GM19395 (cell line): ENCODE measurements around the gene IFNL2.
"Not testable (repeated sequence)": the region's sequence is repeated elsewhere in the genome, so short reads cannot be mapped to it uniquely, and the experiment has no call there.

Source experiments
- ATAC-seq: cut with Tn5 transposase; IDR thresholded peaks from one replicate; pipeline ENCODE4 v1.9.1; 2021; ENCODE audit warnings: mild to moderate bottlenecking, moderate library complexity; ENCODE audit not compliant: unreplicated experiment

IFNL2 gene

DNA sequence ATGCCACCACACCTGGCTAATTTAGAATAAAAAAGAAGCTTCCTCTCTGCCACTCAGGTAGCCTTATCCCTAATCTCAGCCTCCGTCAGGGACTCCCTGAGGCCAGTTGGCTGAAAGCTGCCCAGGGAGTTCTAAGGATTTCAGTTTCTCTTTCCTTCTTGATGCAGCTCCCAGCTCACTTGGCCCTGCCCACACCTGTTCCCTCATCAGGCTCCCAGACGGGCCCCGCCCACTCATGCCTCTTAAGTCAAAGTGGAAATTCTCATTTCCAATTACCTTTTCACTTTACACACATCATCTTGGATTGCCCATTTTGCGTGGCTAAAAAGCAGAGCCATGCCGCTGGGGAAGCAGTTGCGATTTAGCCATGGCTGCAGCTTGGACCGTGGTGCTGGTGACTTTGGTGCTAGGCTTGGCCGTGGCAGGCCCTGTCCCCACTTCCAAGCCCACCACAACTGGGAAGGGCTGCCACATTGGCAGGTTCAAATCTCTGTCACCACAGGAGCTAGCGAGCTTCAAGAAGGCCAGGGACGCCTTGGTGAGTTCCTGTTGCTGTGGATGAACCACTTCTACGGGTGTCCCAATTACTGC is 28.0 kb downstream of the IFNL2 start, which contains the start of gene IFNL1:
TSS of gene IFNL1 (plus strand) at position 353 of the 591 bp plus-strand sequence. CDS start at position 368, 15 bp downstream.
- ATAC-seq: no peak

DNA sequence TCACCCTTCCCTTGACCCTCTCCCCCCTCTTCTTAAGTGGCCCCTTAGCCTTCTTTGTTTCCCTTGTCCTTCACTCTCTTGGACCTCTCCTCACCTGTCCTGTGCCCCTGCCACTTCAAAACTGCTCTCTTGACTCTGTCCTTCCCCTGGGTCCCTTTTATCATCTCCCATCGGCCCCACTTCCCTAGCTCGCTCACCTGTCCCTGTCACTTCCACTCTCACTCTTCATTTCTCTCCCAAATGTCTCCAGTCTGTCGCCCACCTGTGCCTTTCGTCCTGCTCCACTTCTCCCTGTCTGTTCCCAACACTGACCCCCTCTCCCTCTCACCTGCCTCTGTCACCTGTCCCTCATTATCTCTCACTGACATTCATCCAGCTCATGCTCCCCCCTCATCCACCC is 28.7 kb downstream of the IFNL2 start:
- ATAC-seq: no peak

DNA sequence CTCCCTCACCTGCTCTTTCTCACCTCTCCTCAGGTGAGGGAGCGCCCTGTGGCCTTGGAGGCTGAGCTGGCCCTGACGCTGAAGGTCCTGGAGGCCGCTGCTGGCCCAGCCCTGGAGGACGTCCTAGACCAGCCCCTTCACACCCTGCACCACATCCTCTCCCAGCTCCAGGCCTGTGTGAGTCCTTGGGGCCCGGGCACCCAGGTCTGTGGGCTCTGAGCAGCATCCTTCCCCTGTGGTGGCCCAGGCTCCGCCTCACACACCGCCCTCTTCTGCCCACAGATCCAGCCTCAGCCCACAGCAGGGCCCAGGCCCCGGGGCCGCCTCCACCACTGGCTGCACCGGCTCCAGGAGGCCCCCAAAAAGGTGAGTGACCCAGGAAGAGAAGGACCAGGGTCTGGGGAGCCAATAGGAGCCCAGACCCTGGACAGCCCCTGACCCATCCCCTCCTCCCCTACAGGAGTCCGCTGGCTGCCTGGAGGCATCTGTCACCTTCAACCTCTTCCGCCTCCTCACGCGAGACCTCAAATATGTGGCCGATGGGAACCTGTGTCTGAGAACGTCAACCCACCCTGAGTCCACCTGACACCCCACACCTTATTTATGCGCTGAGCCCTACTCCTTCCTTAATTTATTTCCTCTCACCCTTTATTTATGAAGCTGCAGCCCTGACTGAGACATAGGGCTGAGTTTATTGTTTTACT is 29.9 kb downstream of the IFNL2 start:
- no peak for ATAC-seq

DNA sequence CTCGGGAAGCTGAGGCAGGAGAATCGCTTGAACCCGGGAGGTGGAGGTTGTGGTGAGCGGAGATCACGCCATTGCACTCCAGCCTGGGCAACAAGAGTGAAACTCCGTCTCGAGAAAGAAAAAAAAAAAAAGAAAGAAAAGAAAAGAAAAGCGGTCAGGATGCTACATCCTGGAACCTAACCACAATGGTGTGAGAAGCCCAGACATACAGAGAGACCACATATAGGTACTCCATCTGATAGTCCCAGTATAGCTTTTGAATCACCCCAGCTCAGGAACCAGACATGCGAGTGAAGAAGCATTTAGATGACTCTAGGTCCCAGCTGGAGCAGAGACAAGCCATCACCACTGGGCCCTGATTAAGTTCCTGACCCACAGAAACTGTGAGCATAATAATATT is 31.2 kb downstream of the IFNL2 start:
- no peak for ATAC-seq

DNA sequence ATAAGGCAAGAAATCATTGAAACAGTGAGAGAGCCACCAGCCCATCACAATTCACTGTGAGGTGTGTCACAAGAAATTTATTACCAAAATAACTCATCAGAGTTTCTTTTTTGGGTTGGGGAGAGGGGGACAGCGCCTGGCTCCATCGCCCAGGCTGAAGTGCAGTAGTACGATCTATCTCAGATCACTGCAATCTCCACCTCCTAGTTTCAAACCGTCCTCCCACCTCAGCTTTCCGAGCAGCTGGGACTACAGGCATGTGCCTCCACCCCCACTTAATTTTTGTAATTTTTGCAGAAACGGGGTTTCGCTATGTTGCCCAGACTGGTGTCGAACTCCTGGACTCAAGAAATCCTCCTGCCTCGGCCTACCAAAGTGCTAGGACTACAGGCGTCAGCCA is 31.6 kb downstream of the IFNL2 start:
- no peak for ATAC-seq

DNA sequence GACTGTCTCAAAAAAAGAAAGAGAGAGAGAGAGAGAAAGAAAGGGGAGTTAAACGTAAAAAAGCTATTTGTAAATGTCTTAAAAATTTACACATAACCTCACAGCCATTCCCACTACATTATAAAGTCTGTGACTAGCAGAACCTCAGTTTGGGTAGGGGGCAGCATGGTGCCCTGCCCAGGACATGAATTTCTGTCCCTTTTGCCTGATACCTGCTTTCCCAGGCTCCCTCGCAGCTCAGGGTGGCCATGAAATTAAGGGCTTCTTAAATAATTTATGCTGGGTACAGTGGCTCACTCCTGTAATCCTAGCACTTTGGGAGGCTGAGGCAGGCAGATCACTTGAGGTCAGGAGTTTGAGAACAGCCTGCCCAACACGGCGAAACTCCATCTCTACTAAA is 32.8 kb downstream of the IFNL2 start:
- no peak for ATAC-seq

DNA sequence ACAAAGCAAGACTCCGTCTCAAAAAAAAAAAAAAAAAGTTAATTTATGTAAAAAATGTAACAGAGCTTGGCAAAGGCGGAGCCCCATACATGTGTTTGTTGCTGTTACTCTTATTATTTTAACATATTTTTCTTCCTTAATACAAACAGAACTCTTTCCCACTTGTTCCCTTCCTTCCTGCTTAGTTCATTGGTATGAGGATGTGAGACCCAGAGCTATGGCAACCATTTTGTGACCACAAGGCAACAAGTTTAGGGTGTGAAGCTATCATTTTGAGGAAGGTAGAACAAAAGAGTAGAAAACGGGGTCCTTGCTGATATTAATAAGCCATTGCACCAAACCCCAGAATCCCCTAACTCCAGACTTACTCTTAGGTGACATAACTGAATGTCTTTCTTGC is 33.4 kb downstream of the IFNL2 start:
- no peak for ATAC-seq

DNA sequence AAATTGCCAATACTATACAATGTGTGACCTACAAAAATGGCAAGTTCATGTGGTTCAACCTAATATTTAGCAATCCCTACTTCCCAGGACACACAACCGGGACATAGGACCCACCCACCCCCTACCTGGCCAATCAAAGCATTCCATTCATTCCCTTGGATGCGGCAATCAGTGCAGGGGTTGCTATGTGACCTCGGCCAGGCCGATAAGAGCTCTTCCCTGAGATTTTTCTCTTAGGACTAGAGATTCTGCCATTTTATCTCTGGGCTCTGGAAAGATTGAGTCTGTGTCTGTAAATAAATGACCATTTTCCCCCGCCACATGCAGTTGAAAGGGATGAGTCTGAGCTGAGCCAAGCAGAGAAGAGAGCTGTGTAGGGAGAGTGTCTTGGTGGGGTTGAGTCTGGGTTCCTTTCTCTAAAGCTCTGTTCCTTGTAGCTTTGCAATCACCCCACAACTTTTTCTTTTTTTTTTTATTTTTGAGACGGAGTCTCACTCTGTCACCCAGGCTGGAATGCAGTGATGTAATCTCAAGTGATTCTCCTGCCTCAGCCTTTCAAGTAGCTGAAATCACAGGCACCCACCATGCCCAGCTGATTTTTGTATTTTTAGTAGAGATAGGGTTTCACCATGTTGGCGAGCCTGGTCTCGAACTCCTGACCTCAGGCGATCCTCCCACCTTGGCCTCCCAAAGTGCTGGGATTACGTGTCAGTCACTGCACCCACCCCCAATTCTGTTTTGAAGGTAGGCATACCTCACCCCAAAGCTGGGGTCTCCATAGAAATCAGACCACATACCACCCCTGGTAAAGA is 35.4 kb downstream of the IFNL2 start:
- no peak for ATAC-seq

DNA sequence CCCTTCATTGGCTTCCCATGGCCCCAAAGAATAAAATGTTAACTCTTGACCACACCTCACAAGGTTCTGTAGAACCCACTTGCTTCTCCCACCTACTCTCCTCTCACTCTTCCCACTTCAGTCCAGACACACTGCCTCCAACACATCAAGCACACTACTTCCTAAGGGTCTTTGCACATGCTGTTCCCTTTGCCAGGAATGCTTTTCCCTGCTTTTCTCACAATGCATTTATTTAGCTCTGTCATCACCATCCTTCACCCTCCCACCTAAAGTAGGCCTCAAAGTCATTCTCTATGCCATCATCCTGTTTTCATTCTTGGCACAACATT is 36.0 kb downstream of the IFNL2 start:
- ATAC-seq: no peak

DNA sequence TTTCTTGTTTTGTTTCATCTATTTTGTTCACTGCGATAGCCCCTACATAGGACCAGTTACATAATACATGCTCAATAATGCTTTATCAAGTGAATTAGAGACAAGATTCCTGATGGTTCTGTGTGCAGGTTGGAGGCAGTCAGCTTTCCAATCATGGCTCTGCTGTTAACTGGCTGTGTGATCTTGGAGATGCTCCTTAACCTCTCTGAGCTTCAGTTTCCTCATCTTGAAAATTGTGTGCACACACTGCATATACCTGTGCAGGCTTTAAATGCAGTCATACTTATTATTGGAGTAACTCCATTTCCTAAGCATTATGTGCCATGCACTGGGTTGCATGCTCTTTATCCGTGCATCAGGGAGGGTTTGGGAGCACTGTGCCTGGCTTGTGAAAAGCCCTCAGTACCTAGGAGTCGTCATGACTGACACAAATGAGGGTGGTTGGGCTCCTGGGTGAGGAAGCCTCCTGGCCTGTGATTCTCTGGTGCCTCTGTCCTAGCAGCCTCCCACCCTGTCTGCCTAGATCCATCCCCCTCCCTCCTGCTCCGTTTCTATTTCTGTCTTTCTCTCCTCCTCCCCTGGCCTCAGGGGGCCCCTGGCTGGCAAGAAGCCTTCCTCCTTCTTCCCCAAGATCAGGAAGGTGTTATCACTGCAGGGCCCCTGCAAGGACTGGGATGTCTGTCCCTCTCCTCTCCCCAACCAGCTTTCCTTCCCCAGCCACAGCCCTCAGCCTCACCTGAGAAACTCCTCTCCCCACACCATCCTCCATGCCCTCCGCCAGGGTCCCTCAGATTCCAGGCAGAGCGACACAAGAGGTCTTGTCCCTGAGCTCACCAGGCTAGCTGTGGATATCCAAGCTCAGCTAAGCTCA is 36.7 kb downstream of the IFNL2 start:
- no peak for ATAC-seq

DNA sequence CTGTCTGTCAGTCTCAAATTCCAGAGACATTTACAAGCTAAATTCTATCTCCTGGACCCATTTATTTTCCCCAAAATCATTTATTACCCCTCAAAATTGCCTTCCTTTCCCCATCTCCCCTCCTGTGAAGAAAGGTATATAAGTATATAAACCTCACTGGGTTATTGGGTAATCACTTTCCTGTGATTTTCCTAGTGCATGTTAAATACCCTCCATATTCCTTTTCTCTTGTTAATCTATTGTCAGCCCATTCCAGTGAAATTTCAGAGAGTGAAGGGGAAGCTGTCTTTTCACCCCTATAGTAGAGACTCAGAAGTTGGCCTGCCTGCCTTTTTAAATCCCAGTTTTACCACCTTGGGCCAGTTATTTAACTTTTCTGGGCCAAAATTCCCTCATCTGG is 37.9 kb downstream of the IFNL2 start:
- ATAC-seq: no peak

DNA sequence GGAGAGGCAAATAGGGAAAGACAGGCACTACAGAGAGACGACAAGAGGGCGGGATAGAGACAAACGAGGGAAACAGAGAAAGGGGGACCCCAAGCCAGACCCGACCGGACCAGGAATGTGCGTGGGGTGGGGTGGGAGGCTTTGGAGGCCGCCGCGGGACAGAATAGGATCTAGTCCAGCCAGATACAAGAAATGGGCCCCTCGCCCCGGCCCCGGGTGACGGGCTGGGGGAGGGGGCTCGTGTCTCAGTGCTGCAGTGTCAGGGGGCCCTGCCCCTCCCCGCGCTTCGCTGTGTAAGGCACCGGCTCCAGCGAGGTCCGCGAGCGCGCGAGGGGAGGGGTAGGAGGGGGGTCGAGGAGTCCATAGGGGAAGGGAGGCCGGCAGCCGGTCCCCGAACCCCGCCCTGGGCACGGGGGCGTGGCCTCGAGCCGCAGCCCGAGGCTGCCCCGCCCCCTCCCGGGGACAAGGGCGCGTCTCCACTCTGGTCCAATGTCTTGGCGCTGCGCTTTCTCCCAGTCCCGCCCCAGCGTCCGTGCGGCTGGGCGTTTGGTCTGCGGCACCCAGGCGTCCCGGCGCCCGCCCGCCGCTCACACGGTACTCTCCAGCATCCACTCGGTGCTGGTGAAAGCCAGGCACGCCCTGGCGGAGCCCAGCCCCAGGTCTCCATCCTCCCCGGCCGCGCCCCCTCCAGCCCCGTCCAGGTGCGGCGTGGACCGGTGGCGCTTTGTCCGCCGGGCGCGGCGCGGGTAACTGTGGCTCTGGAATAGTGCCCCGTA is 39.0 kb downstream of the IFNL2 start:
- no peak for ATAC-seq

DNA sequence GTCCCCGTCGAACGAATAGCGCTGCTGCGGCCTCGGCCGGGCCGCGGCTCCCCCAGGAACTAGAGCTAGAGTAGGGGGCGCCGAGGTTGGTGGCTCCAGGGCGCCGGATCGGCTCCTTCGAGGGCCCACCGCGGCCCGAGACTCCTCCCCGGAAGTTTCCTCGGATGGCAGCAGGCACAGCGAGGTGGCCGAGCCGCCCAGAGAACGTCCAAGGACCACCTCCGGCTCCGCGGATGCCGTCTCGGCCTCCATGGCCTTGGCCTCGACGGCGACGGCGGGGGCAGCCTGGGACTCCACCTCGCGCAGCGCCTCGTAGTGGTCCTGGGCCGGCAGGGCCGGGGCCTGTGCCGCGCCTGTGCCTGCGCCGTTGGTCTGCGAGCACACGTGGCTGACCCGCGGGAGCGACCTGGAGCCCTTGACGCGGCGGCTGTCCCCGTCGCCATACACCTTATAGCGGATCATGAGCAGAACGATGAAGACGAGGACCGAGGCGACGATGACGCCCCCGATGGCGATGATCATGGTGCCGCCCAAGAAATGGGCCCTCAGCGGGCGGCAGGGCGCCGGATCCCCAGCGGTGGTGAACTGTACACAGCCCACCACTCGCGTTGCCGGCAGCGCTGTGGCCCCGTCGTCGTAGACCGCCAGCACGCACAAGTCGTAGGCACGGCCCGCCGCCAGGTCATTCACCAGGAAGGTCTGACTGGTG is 39.8 kb downstream of the IFNL2 start:
- no peak for ATAC-seq

DNA sequence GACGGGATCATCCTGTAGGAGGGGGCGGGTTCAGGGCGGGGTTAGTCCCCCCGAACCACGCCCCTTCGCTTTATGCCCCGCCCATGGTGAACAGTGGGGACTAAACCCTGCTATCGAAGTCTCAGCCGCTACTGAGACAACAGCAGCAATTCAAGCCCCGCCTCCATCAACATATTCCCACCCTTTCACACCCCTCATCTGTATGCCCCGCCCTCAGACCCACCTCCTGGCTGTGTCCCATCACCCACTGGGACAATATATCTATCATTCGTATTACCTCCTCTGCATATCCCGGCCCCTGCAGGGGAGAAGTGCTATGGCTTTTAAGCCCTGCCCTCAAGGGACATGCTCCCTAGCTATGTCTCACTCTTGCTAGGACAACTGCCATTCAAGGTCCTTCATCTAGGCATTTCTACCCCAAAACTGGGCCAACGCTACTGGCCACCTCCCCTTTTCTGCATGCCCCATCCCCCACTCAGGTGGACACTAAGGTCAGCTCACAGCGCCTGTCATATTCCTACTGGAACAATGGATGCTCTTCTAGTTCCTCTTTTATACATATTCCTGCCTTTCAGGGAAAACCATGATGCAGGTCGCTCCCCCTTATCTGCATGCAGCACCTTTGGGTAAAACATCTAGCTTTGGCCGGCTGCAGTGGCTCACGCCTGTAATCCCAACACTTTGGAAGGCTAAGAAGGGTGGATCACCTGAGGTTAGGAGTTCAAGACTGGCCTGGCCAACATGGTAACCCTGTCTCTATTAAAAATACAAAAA is 40.5 kb downstream of the IFNL2 start:
- ATAC-seq: no peak

DNA sequence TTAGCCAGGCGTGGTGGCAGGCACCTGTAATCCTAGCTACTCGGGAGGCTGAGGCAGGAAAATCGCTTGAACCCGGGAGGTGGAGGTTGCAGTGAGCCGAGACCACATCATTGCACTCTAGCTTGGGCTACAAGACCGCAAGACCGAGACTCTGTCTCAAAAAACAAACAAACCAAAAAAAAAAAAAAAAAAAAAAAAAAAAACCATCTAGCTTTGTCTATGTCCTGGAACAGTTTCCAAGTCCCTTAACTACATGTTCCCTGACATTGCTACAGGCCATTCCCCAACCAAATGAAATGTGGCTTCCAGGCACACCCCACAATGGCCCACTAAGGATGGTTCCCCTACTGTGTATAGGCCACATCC is 41.1 kb downstream of the IFNL2 start:
- ATAC-seq: not testable (repeated sequence)

DNA sequence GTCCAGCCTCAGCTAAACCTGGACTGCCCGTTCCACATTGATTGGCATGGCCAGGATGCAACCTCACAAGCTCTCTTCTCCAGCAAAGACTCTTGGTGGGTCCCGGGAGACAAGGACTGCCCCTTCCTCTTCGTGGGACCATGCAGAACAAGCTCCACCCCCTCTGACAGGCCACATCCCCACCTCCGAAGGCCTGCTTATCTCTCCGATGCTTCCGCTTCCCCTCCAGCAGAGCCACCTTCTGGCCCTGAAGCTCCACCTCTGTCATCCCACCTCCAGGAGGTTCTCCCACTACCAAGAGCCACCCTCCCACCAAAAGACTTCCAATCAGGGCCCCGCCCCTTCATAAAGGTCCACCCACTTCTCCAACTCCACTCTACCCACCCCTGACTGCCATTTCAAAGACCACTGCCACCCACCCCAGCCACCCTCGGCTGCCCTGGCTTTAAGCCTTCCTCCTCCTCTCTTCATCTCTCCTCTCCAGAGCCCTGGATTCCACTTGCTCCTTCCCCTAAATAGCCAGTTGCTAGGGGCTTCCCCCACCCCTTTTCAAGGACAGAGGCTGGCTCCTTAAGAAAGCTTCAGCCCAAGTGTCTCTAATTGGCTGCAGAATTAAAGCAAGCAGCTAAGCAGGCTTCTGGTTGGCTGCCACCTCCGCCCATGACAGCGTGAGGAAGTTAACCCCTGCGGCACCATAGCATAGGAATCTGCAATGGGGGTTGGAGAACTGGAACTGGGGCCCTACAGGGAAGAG is 42.5 kb downstream of the IFNL2 start:
- no peak for ATAC-seq

DNA sequence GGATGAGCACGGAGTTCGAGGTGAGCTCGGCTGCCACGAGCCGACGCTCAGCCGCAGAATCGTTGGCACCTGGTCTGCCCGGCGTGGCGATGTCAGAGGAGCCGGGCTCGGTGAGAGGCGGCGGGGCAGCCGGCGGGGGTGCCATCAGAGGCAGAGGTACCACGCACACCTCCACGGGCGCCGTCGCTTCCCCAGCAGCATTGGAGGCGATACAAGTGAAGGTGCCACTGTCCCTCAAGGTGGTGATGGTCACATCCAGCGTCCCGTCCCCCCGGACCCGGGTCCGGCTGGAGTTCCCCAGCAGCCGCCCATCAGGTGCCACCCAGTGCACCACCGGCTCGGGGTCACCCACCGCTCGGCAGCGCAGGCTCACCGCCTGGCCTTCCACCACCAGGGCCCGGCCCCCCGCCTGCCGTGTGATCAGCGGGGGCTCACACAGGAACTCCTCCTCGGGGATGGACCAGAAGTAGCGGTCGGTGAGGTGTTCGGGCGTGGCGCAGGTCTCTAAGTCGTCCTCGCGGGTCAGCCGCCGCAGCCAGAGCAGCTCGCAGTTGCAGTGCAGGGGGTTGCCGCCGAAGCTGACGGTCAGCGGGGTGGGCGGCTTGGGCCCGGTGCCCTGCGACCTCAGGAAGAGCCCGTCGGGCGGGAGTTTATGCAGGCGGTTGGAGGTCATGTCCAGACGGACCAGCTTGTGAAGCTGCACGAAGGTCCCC is 46.0 kb downstream of the IFNL2 start:
- ATAC-seq: no peak

DNA sequence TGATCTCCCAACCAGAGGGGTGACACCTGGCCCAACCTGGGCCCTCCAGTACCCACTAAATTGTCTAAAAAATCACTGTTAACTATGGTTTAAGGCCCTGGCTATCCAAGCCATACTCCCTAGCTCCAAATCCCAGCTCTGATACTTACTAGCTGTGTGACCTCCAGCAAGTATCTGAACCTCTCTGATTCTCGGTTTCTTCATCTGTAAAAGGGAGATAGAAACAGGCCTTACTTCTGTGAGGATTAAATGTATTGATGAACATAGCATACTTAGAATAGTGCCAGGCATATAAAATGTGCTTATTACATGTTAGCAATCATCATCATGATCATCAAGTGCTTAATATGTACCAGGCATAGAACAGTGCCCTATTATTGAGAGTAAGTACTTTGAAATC is 47.7 kb downstream of the IFNL2 start:
- no peak for ATAC-seq
